Memory B cell (primary cell): Measurements from ENCODE around the gene RABL2B.
"Not testable (repeated sequence)": the region's sequence is repeated elsewhere in the genome, so short reads cannot be mapped to it uniquely, and the experiment has no call there.

Experiments used
- ATAC-seq: fragments of 150-1000 bp; cut with Tn5 transposase; 2 replicates; pipeline ENCODE4 v1.10.0; 2021; ENCODE audit warnings: low read depth, mild to moderate bottlenecking, moderate library complexity
- DNase-seq, 2 donors: peaks; one replicate each; pipeline ENCODE4 v3.0.0; 2022; ENCODE audit warnings: low spot score in 2 of 2
- H3K27ac Mint-ChIP-seq: one replicate; pipeline ENCODE4 v1.8.0; 2022; ENCODE audit warnings: mild to moderate bottlenecking, moderate library complexity, mixed read lengths
- H3K27me3 Mint-ChIP-seq: one replicate; pipeline ENCODE4 v1.8.0; 2022; ENCODE audit warnings: mixed read lengths
- H3K36me3 Mint-ChIP-seq: one replicate; pipeline ENCODE4 v1.8.0; 2022; ENCODE audit warnings: mild to moderate bottlenecking, mixed read lengths
- H3K4me1 Mint-ChIP-seq: one replicate; pipeline ENCODE4 v1.8.0; 2022; ENCODE audit warnings: mixed read lengths
- H3K4me3 Mint-ChIP-seq: one replicate; pipeline ENCODE4 v1.8.0; 2022; ENCODE audit warnings: mild to moderate bottlenecking, moderate library complexity, mixed read lengths
- H3K9me3 Mint-ChIP-seq: one replicate; pipeline ENCODE4 v1.8.0; 2022; ENCODE audit warnings: mixed read lengths

RABL2B gene

GRCh38 chr22:50783033-50783879 lies at the start of gene RABL2B:
RABL2B (minus strand) TSS chr22:50783636; CDS start chr22:50782294, 1,342 bp downstream.
- not testable (repeated sequence) for H3K4me1 Mint-ChIP-seq, H3K27me3 Mint-ChIP-seq, H3K9me3 Mint-ChIP-seq, H3K36me3 Mint-ChIP-seq
- DNase-seq (peak; percentile 93 to 98), ATAC-seq (peak; percentile 86)
- H3K27ac Mint-ChIP-seq = peak within 1 kb of the TSS; percentile 84
- peak within 1 kb of the TSS; percentile 88 for H3K4me3 Mint-ChIP-seq

DNA sequence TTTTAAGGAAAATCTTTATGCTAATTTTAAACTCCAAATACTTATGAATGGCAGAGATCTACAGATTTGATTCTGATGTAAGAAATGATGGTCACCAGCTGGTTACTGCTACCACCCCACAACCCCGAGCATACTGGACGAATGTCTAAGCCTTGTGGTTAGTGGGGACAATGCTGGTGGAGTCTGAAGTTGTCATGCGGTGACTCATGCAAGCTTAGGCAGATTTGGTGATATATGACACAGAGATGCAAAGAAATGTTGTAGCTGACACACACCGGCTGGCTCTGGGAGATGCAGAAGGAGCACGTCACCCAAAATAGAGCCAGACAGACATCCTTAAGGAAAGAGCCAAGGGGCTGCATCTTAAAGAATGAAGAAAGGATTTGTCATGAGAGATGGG lies 3.5 kb upstream of the RABL2B start:
- not testable (repeated sequence) for ATAC-seq, H3K36me3 Mint-ChIP-seq, H3K27me3 Mint-ChIP-seq, DNase-seq, H3K9me3 Mint-ChIP-seq, H3K4me3 Mint-ChIP-seq, H3K4me1 Mint-ChIP-seq, H3K27ac Mint-ChIP-seq

- DNase-seq, H3K36me3 Mint-ChIP-seq, H3K4me1 Mint-ChIP-seq, H3K27me3 Mint-ChIP-seq, ATAC-seq, H3K4me3 Mint-ChIP-seq, H3K9me3 Mint-ChIP-seq, H3K27ac Mint-ChIP-seq: not testable (repeated sequence)
Measured at GRCh38 chr22:50785289-50785688, 1.9 kb upstream of the RABL2B start.

- not testable (repeated sequence) for DNase-seq, H3K4me1 Mint-ChIP-seq, H3K36me3 Mint-ChIP-seq, H3K9me3 Mint-ChIP-seq, H3K27me3 Mint-ChIP-seq
- peak; percentile 45 for ATAC-seq
- peak overlapping the region; percentile 84 for H3K27ac Mint-ChIP-seq
- peak overlapping the region; percentile 88 for H3K4me3 Mint-ChIP-seq
Measured at GRCh38 chr22:50783880-50784276, 442 bp upstream of the RABL2B start.

DNA sequence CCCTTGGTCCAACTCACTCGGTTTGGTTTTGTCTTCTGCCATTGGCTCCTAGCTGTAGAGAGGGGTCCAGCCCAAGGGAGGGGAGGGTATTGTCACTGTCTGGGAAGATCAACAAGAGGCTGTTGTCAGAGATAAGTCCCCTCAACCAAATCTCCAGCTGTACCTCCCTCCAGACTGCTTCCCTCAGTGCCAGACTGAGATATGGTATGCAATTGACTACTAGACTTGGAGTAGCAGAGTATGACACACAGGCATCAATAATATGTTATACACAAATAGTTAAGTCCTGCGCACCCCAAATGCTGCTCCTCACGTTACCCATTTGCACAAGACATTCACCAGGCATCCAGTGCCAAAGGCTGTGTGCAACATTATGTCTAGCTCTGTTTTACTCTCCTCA lies 1.2 kb downstream of the RABL2B start:
- not testable (repeated sequence) for H3K27ac Mint-ChIP-seq, DNase-seq, H3K36me3 Mint-ChIP-seq, H3K27me3 Mint-ChIP-seq, ATAC-seq, H3K4me1 Mint-ChIP-seq, H3K9me3 Mint-ChIP-seq
- H3K4me3 Mint-ChIP-seq = peak overlapping the region; percentile 77

DNA sequence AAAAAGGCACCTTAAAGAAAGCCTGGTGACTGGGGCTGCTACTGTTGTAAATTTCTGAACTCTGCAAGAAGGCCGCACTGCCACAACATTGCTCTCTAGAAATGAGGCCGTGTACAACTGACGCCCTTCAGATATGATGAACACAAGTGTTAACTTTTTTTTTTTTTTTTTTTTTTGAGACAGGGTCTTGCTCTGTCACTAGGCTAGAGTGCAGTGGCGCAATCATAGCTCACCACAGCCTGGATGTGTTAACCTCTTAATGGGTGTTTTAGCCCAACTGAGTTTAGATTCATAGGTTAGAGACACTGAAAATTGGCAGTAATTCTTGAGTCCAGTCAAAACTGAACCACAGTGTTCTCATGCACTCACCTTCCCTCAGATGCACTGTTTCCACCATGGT lies 3.2 kb downstream of the RABL2B start:
- H3K36me3 Mint-ChIP-seq, H3K4me3 Mint-ChIP-seq, H3K4me1 Mint-ChIP-seq, H3K27me3 Mint-ChIP-seq, ATAC-seq, DNase-seq, H3K9me3 Mint-ChIP-seq, H3K27ac Mint-ChIP-seq: not testable (repeated sequence)

- not testable (repeated sequence) for H3K4me1 Mint-ChIP-seq, DNase-seq, H3K27me3 Mint-ChIP-seq, H3K27ac Mint-ChIP-seq, H3K9me3 Mint-ChIP-seq, ATAC-seq, H3K4me3 Mint-ChIP-seq, H3K36me3 Mint-ChIP-seq
Measured at GRCh38 chr22:50777631-50778030, 5.8 kb downstream of the RABL2B start.

DNA sequence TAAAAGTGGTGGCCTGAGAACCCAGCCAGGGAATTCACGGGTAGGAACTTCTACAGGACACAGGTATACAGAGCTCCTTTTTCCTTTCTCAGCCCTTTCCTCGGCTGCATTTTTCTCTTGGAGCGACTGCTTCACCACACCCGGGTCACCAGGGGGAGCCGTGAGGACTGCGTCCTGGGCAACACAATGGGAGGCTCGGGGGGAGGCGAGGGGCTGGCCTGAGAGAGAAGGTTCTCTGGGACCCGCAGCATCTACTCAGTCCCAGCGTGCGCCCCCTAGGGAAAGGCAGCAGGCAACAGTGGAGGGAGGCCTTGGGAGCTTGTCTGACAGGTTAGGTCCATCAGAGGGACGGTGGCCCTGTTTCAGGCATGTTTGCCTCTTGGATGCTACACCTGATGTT lies 8.3 kb downstream of the RABL2B start:
- not testable (repeated sequence) for ATAC-seq, DNase-seq, H3K4me3 Mint-ChIP-seq, H3K27ac Mint-ChIP-seq, H3K9me3 Mint-ChIP-seq, H3K36me3 Mint-ChIP-seq, H3K4me1 Mint-ChIP-seq, H3K27me3 Mint-ChIP-seq

- DNase-seq, H3K4me3 Mint-ChIP-seq, H3K27ac Mint-ChIP-seq, ATAC-seq, H3K36me3 Mint-ChIP-seq, H3K4me1 Mint-ChIP-seq, H3K27me3 Mint-ChIP-seq, H3K9me3 Mint-ChIP-seq: not testable (repeated sequence)
Measured at GRCh38 chr22:50764288-50764687, 19.1 kb downstream of the RABL2B start.

DNA sequence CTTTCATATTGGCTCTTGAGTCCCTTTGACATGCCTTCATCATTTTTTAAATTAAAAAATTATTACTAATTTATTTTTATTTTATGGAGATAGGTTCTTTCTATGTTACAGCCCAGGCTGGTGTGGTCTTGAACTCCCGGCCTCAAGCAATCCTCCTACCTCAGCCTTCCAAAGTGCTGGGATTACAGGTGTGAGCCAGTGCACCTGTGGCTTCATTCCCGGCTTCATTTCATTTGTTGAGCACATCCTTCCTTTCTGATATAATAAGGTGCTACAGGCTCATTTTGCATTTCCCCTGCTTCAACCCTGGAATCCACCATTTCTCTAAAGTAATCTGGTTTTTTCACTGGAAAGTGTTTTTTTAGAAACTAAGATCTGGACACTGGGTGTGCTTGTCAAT lies 21.6 kb downstream of the RABL2B start:
- H3K4me3 Mint-ChIP-seq, DNase-seq, H3K9me3 Mint-ChIP-seq, H3K27me3 Mint-ChIP-seq, H3K27ac Mint-ChIP-seq, H3K36me3 Mint-ChIP-seq, H3K4me1 Mint-ChIP-seq, ATAC-seq: not testable (repeated sequence)

DNA sequence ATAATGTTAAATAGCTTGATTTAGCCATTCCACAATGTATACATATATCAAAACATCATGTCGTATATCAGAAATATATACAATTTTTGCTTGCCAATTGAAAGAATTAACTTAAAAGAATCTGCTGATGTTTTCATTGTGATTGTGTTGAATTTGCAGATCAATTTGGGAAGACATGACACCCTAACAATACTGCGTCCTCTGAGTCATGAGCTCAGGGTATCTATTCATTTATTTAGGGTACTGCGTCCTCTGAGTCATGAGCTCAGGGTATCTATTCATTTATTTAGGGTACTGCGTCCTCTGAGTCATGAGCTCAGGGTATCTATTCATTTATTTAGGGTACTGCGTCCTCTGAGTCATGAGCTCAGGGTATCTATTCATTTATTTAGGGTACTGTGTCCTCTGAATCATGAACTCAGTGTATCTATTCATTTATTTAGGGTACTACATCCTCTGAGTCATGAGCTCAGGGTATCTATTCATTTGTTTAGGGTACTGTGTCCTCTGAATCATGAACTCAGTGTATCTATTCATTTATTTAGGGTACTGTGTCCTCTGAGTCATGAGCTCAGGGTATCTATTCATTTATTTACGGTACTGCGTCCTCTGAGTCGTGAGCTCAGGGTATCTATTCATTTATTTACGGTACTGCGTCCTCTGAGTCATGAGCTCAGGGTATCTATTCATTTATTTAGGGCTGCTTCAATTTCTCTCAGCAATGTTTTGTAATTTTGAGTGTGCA lies 23.7 kb downstream of the RABL2B start:
- H3K27ac Mint-ChIP-seq, H3K36me3 Mint-ChIP-seq, H3K4me3 Mint-ChIP-seq, ATAC-seq, DNase-seq, H3K4me1 Mint-ChIP-seq, H3K27me3 Mint-ChIP-seq, H3K9me3 Mint-ChIP-seq: not testable (repeated sequence)

GRCh38 chr22:50756949-50757491 lies 26.4 kb downstream of the RABL2B start:
- H3K36me3 Mint-ChIP-seq, H3K4me1 Mint-ChIP-seq, H3K9me3 Mint-ChIP-seq, H3K27me3 Mint-ChIP-seq: not testable (repeated sequence)
- peak overlapping the region; percentile 94 for H3K4me3 Mint-ChIP-seq
- peak; percentile 70 for ATAC-seq
- peak overlapping the region; percentile 62 for H3K27ac Mint-ChIP-seq
- DNase-seq = peak; percentile 37

DNA sequence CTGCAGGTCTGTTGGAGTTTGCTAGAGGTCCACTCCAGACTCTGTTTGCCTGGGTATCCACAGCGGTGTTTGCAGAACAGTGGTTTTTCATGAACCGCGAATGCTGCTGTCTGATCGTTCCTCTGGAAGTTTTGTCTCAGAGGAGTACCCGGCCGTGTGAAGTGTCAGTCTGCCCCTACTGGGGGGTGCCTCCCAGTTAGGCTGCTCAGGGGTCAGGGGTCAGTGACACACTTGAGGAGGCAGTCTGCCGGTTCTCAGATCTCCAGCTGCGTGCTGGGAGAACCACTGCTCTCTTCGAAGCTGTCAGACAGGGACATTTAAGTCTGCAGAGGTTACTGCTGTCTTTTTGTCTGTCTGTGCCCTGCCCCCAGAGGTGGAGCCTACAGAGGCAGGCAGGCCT lies 27.0 kb downstream of the RABL2B start:
- H3K9me3 Mint-ChIP-seq, H3K4me1 Mint-ChIP-seq, H3K27me3 Mint-ChIP-seq, DNase-seq, ATAC-seq, H3K36me3 Mint-ChIP-seq, H3K27ac Mint-ChIP-seq: not testable (repeated sequence)
- H3K4me3 Mint-ChIP-seq = peak overlapping the region; percentile 94

DNA sequence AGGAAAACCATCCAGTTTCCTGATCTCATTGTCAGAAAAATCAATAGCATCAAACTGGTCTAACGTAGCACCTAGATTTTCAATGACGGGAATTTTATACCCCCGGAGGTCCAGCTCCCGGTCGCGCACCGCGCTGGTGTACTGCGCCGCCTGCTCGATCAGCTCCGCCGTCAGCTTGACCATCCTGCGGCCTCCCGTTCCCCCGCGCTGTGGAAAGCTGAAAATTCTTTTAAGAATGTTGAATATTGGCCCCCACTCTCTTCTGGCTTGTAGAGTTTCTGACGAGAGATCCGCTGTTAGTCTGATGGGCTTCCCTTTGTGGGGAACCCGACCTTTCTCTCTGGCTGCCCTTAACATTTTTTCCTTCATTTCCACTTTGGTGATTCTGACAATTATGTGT lies 28.2 kb downstream of the RABL2B start:
- ATAC-seq, H3K4me3 Mint-ChIP-seq, H3K4me1 Mint-ChIP-seq, H3K27me3 Mint-ChIP-seq, DNase-seq, H3K36me3 Mint-ChIP-seq, H3K27ac Mint-ChIP-seq, H3K9me3 Mint-ChIP-seq: not testable (repeated sequence)
